Transverse colon (tissue), 4 donors: Measurements from ENCODE around the gene CAPN11. TPM values are rescaled to one million over a fixed set of nuclear protein-coding genes. Genes with fewer than 3 reads are reported as not detected.

Source experiments
- DNase-seq: peaks from one replicate; pipeline ENCODE4 v3.0.0-alpha.2; 2019
- H3K27ac ChIP-seq, 4 donors: fragments of 200-600 bp; sonication (generic); 2 replicates each; pipeline ENCODE4 v1.5.1; 2016 to 2018; ENCODE audit warnings: inconsistent platforms in 4 of 4
- H3K27me3 ChIP-seq: fragments of 200-600 bp; sonication (generic); 2 replicates; pipeline ENCODE4 v1.5.1; 2017; ENCODE audit warnings: inconsistent platforms
- H3K36me3 ChIP-seq, 4 donors: fragments of 200-600 bp; sonication (generic); 2 replicates each; pipeline ENCODE4 v1.5.1; 2017 to 2019; ENCODE audit warnings: inconsistent platforms in 4 of 4
- H3K4me1 ChIP-seq, 4 donors: fragments of 200-600 bp; sonication (generic); 2 replicates each; pipeline ENCODE4 v1.5.1; 2017 to 2020; ENCODE audit warnings: inconsistent platforms in 4 of 4
- H3K4me3 ChIP-seq, 4 donors: fragments of 200-600 bp; sonication (generic); 1 replicate in 1 of 4; 2 replicates in 3 of 4; pipeline versions ENCODE4 v1.5.1 to v1.6.1; 2017 to 2019; ENCODE audit warnings: inconsistent platforms in 4 of 4
- H3K9me3 ChIP-seq, 2 donors: fragments of 200-600 bp; sonication (generic); 2 replicates each; pipeline ENCODE4 v1.5.1; 2017 to 2019; ENCODE audit warnings: inconsistent platforms in 2 of 2
- CTCF ChIP-seq, 5 experiments: fragments of 200-600 bp in 3 of 5; fragments of 450-650 bp in 2 of 5; sonication (generic) in 3 of 5; IDR thresholded peaks; 1 replicate in 2 of 5; 2 replicates in 3 of 5; pipeline ENCODE4 v1.5.1; 2016 to 2017; ENCODE audit warnings: antibody characterized with exemption in 5 of 5, inconsistent platforms in 3 of 5, mild to moderate bottlenecking in 2 of 5, moderate library complexity in 1 of 5
- EP300 ChIP-seq: sonication (generic); formaldehyde crosslinking; IDR thresholded peaks from one replicate; pipeline ENCODE4 v1.6.1; 2017; ENCODE audit warnings: antibody characterized with exemption, low read depth
- POLR2A ChIP-seq: fragments of 450-650 bp; IDR thresholded peaks from one replicate; pipeline ENCODE4 v1.6.1; 2016; ENCODE audit warnings: antibody characterized with exemption, mild to moderate bottlenecking, moderate library complexity
- POLR2AphosphoS5 ChIP-seq, 3 donors: sonication (generic); formaldehyde crosslinking; IDR thresholded peaks; one replicate each; pipeline ENCODE4 v1.6.1; 2016; ENCODE audit warnings: antibody characterized with exemption in 3 of 3
- WGBS, 2 donors: methylation state at CpG; one replicate each; pipeline ENCODE4 v1.1.5; 2018; ENCODE audit warnings: low coverage in 1 of 2; 5-methylcytosine and 5-hydroxymethylcytosine counted together
- in situ Hi-C, 4 donors: fragments of 200-750 bp; cut with MboI; loops; one replicate each; pipeline versions ENCODE4 v1.15.0 to v1.15.1; 2017; ENCODE audit warnings: low sequenced_read_pairs in 3 of 4, low pct_ligation_motif_present in 1 of 4, low pct_unique_long_range_greater_than_20kb in 1 of 4
- intact Hi-C: fragments of 100-400 bp; cut with DNase I; formaldehyde crosslinking; loops from one replicate; pipeline ENCODE4 v1.15.1; 2023; ENCODE audit warnings: low total_unique reads
- total RNA-seq, 4 donors: library from RNA; depleted of rRNA; stranded (reverse); fragments of >200 nt; gene quantifications; one replicate each; pipeline ENCODE4 v1.1.0, GENCODE V29; 2016

CAPN11 gene
- total RNA-seq, 4 donors from 2014 or later: 1.6 to 19.8 (median 4.9) TPM; not detected in 1

DNA sequence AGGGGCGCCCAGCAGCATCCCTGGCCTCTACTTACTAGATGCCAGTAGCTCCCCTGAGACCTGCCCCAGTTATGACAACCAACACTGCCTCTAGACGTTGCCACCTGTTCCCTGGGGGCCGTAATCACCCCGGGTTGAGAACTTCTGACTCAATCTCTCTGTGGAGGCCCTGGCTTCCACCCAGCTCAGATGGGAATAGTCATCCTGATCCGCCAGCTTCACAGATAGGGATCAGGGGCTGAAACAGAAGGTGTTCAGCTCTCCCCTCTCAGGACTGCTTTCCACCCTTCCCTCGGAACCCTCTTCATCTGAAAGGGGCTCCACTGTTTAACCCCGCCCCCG, 3.3 kb downstream of the CAPN11 start:
- Histone ChIP-seq H3K27me3 (no peaks in the 10 kb centered on the region), H3K4me1 (peaks cover 0 to 1% (median 0%) of the 10 kb centered on the region in 4 donors), H3K9me3 (no peaks in the 10 kb centered on the region), H3K27ac (no peak overlapping the region), H3K4me3 (no peak overlapping the region), H3K36me3 (no peaks in the 10 kb centered on the region)
- TF ChIP-seq EP300 (no peak), POLR2AphosphoS5 (IDR thresholded peaks at IDR 0.05) (no peak), CTCF (IDR thresholded peaks at IDR 0.05) (no peak), POLR2A (no peak)
- DNase-seq: no peak
- intact Hi-C loops (no loop called here), in situ Hi-C loops (loop anchor here in 2 of 4 donors (10.0 to 25.0 kb wide), 2 partner anchors 73 to 175 kb away; partner anchors contain the start of gene SPATS1 (in 2 of the 2))
- 71% methylated on average over 8 of the region's 8 CpGs; no CpG with 5 or more reads in 1 of the 2 donors for WGBS, 2 donors

DNA sequence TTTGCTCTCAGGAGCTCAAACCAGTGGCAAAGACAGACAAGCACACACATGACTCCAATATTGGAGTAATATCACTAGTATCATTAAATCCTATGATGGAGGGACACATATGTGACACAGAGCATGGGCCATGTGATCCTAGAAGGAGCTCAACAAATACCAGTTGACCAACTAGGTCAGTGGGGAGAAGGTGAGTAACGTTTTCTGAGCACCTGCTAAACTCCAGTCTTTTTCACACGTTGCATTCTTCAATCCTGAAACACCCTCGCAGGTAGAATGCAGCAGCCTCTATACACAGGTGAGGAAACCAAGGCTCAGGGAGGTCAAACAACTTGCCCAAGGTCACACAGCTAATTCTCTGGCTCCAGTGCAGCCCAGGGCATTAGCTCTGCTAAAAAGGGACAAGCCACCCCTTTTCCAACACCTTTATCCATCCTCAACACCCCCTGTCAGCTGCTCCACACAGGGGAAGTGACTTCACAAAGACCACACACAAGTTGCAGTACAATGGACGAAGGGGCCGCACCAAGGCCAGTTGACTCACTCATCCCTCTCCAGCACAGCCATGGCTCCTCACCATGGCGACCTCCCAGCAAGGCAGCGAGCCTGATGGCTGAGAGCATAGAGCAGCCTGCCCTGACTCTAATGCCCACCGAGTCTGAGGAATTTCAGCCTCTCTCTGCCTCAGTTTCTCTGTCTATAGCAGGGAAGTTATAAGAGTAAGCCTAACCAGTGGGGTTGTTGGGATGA, 4.4 kb downstream of the CAPN11 start:
- in situ Hi-C loops (loop anchor here in 2 of 4 donors (10.0 to 25.0 kb wide), 2 partner anchors 72 to 174 kb away; partner anchors contain the start of gene SPATS1 (in 2 of the 2)), intact Hi-C loops (no loop called here)
- H3K9me3 ChIP-seq: no peaks in the 10 kb centered on the region
- peaks cover 0 to 4% (median 0%) of the 10 kb centered on the region in 4 donors for H3K4me1 ChIP-seq
- no peaks in the 10 kb centered on the region for H3K36me3 ChIP-seq
- H3K27ac ChIP-seq: no peak overlapping the region
- H3K27me3 ChIP-seq: no peaks in the 10 kb centered on the region
- H3K4me3 ChIP-seq: no peak overlapping the region
- no peak for DNase-seq
- TF ChIP-seq POLR2AphosphoS5 (IDR thresholded peaks at IDR 0.05) (no peak), EP300 (no peak), POLR2A (no peak), CTCF (IDR thresholded peaks at IDR 0.05) (no peak)
- 70% methylated on average over 6 of the region's 8 CpGs; no CpG with 5 or more reads in 1 of the 2 donors for WGBS, 2 donors

GRCh38 chr6:44166116-44166515, 7.5 kb downstream of the CAPN11 start:
- intact Hi-C loops: no loop called here
- Histone ChIP-seq H3K4me1 (peaks cover 0 to 20% (median 10%) of the 10 kb centered on the region in 4 donors), H3K27ac (no peak overlapping the region), H3K27me3 (no peaks in the 10 kb centered on the region), H3K36me3 (no peaks in the 10 kb centered on the region), H3K9me3 (no peaks in the 10 kb centered on the region), H3K4me3 (no peak overlapping the region)
- TF ChIP-seq EP300 (no peak), POLR2A (no peak), POLR2AphosphoS5 (IDR thresholded peaks at IDR 0.05) (no peak), CTCF (IDR thresholded peaks at IDR 0.05) (no peak)
- DNase-seq: no peak
- WGBS, 2 donors: 63% methylated on average over 5 of the region's 7 CpGs; no CpG with 5 or more reads in 1 of the 2 donors
- in situ Hi-C loops: loop anchor here in 2 of 4 donors (10.0 to 25.0 kb wide), 2 partner anchors 69 to 171 kb away; partner anchors contain the start of gene SPATS1 (in 2 of the 2)

GRCh38 chr6:44166591-44167184, 8.1 kb downstream of the CAPN11 start:
- no peaks in the 10 kb centered on the region for H3K36me3 ChIP-seq
- WGBS, 2 donors: 47 to 65% methylated on average over 3 to 16 of the region's 16 CpGs
- H3K4me1 ChIP-seq: peaks cover 0 to 20% (median 10%) of the 10 kb centered on the region in 4 donors
- H3K4me3 ChIP-seq: no peak overlapping the region
- no peaks in the 10 kb centered on the region for H3K27me3 ChIP-seq
- in situ Hi-C loops: loop anchor here in 2 of 4 donors (10.0 to 25.0 kb wide), 2 partner anchors 68 to 171 kb away; partner anchors contain the start of gene SPATS1 (in 2 of the 2)
- no peak for DNase-seq
- TF ChIP-seq CTCF (IDR thresholded peaks at IDR 0.05) (no peak), POLR2AphosphoS5 (IDR thresholded peaks at IDR 0.05) (no peak), EP300 (no peak), POLR2A (no peak)
- no peak overlapping the region for H3K27ac ChIP-seq
- H3K9me3 ChIP-seq: no peaks in the 10 kb centered on the region
- intact Hi-C loops: no loop called here
